K562 (cell line): ENCODE results near the gene GRIN2D. TPM values are rescaled to one million over a fixed set of nuclear protein-coding genes. Genes with fewer than 3 reads are reported as not detected.

ENCODE experiments used
- CHCHD3 ChIP-seq: fragments of 250-450 bp; sonication (Bioruptor Pico); IDR thresholded peaks from 2 replicates; pipeline ENCODE4 v2.1.2; 2022; ENCODE audit warnings: mild to moderate bottlenecking
- COPS2 ChIP-seq: fragments of 450-650 bp; conservative IDR thresholded peaks from 2 replicates; pipeline ENCODE4 v1.6.1; 2016; ENCODE audit warnings: mild to moderate bottlenecking, moderate library complexity
- CREM ChIP-seq: IDR thresholded peaks from 2 replicates; pipeline ENCODE4 v1.6.1; 2014; ENCODE audit warnings: antibody characterized with exemption, low read depth
- KAT7 ChIP-seq: sonication (generic); formaldehyde crosslinking; IDR thresholded peaks from 2 replicates; pipeline ENCODE4 v1.8.0; 2022; ENCODE audit warnings: missing genetic modification reagents, mild to moderate bottlenecking, borderline replicate concordance
- RFX1 ChIP-seq: fragments of 450-650 bp; IDR thresholded peaks from 2 replicates; pipeline ENCODE4 v1.6.1; 2016; ENCODE audit warnings: mild to moderate bottlenecking, moderate library complexity
- SRSF1 ChIP-seq: fragments of 200-400 bp; formaldehyde crosslinking; IDR thresholded peaks from 2 replicates; pipeline ENCODE4 v1.6.1; 2017; ENCODE audit warnings: mild to moderate bottlenecking, low read depth, low read length, moderate library complexity
- ZEB2 ChIP-seq: fragments of 450-650 bp; IDR thresholded peaks from 2 replicates; pipeline ENCODE4 v1.6.1; 2016
- ZNF133 ChIP-seq: fragments of 250-450 bp; sonication (Bioruptor Pico); IDR thresholded peaks from 2 replicates; pipeline ENCODE4 v1.4.0; 2020; ENCODE audit warnings: mild to moderate bottlenecking
- ZNF24 ChIP-seq: fragments of 450-650 bp; IDR thresholded peaks from 2 replicates; pipeline ENCODE4 v1.6.1; 2016
- ZNF408 ChIP-seq: fragments of 250-450 bp; sonication (Bioruptor Pico); IDR thresholded peaks from 2 replicates; pipeline ENCODE4 v1.4.0; 2020; ENCODE audit warnings: low read depth, mild to moderate bottlenecking, moderate library complexity
- polyA plus RNA-seq, 8 experiments: library from polyadenylated mRNA; depleted of rRNA in 4 of 8; stranded (reverse) in 5 of 8; unstranded in 3 of 8; fragments of >200 nt; fragmentation: Nextera tagmentation in 2 of 8; fragmentation: Illumina TruSeq in 1 of 8; extraction: Ambion mirVana in 2 of 8; extraction: Trizol in 1 of 8; gene quantifications; 2 replicates each; pipeline versions ENCODE4 v1.2.1 to v1.2.3, GENCODE V29; 2011 to 2014; ENCODE audit warnings: inconsistent platforms in 1 of 8, missing spikeins in 1 of 8
- total RNA-seq, 7 experiments: library from RNA; depleted of rRNA in 6 of 7; stranded (reverse); fragments of >200 nt in 6 of 7; fragmentation: Illumina TruSeq in 2 of 7; extraction: Trizol in 2 of 7; gene quantifications; 2 replicates each; pipeline versions ENCODE4 v1.2.1 to v1.2.3, GENCODE V29; 2011 to 2021; ENCODE audit warnings: low replicate concordance in 1 of 7
- TF ChIP-seq, protein P1 (sequence below): fragments of 450-650 bp; IDR thresholded peaks from 2 replicates; pipeline ENCODE4 v1.6.1; 2016; ENCODE audit warnings: borderline replicate concordance
- TF ChIP-seq, protein P2 (sequence below), 2 experiments: IDR thresholded peaks; 2 replicates each; pipeline ENCODE4 v1.6.1; 2011; ENCODE audit warnings: borderline replicate concordance in 1 of 2, control low read depth in 1 of 2, low read depth in 1 of 2, low read length in 1 of 2, mild to moderate bottlenecking in 1 of 2, mixed read lengths in 1 of 2, moderate library complexity in 1 of 2; ENCODE audit not compliant: insufficient read depth in 1 of 2, insufficient read length in 1 of 2, poor library complexity in 1 of 2, severe bottlenecking in 1 of 2; ENCODE audit errors: extremely low read depth in 1 of 2
- TF ChIP-seq, protein P3 (sequence below): fragments of 450-650 bp; formaldehyde crosslinking; IDR thresholded peaks from 2 replicates; pipeline ENCODE4 v1.4.0; 2020; ENCODE audit warnings: mild to moderate bottlenecking, mixed read lengths
- TF ChIP-seq, protein P4 (sequence below): fragments of 250-450 bp; sonication (Bioruptor Pico); IDR thresholded peaks from 2 replicates; pipeline ENCODE4 v1.5.1; 2021; ENCODE audit warnings: mild to moderate bottlenecking
- TF ChIP-seq, protein P5 (sequence below): fragments of 250-450 bp; sonication (Bioruptor Pico); IDR thresholded peaks from 2 replicates; pipeline ENCODE4 v1.9.0; 2021; ENCODE audit warnings: mild to moderate bottlenecking, inconsistent platforms

Gene GRIN2D
- total and polyA plus RNA-seq, 9 of the 15 experiments (the other 6 are each of a cell fraction or from before 2014, with no cell fraction given): 0.32 to 31.5 (median 1.8) TPM

DNA sequence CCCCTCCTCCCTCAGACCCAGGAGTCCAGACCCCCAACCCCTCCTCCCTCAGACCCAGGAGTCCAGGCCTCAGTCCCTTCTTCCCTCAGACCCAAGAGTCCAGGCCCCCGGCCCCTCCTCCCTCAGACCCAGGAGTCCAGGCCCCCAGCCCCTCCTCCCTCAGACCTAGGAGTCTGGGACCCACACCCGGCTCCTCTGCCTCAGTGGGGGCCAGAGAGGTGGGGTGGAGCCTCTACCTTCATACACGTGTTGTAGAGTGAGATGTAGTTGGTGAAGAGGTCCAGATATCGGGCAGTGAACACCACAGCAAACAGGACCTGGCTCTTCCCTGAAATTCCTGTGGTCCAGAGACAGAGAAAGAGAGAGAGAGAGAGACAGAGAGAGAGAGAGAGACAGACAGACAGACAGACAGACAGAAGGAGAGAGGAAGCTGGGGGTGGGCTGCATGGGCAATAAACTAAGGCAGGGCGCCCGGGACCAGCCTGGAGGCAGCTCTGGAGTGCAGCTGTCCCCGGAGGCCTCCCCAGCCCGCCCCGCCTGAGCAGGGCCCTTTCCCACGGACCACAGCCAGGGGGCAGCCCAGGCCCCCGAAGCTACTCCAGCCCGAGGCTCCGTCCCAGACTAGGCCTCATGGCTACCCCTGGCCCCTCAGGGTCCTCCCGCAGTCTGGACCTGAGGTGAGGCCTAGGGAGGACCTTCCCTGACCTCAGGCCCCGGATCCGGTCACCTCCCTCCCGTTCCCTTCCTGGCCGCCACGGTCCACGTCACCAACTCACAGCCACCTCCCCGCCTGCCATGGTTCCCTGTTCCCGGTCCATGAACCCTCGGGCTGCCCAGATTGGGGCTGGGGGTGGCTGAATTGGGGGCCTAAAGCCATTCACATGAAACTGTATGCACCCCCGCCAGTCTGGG, 3.0 kb upstream of the GRIN2D start (continued):
- TF ChIP-seq, protein P1, sequence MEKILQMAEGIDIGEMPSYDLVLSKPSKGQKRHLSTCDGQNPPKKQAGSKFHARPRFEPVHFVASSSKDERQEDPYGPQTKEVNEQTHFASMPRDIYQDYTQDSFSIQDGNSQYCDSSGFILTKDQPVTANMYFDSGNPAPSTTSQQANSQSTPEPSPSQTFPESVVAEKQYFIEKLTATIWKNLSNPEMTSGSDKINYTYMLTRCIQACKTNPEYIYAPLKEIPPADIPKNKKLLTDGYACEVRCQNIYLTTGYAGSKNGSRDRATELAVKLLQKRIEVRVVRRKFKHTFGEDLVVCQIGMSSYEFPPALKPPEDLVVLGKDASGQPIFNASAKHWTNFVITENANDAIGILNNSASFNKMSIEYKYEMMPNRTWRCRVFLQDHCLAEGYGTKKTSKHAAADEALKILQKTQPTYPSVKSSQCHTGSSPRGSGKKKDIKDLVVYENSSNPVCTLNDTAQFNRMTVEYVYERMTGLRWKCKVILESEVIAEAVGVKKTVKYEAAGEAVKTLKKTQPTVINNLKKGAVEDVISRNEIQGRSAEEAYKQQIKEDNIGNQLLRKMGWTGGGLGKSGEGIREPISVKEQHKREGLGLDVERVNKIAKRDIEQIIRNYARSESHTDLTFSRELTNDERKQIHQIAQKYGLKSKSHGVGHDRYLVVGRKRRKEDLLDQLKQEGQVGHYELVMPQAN: 0 out of 2 replicates have a peak, but pooled peaks have one; percentile 50
- TF ChIP-seq, protein P2, sequence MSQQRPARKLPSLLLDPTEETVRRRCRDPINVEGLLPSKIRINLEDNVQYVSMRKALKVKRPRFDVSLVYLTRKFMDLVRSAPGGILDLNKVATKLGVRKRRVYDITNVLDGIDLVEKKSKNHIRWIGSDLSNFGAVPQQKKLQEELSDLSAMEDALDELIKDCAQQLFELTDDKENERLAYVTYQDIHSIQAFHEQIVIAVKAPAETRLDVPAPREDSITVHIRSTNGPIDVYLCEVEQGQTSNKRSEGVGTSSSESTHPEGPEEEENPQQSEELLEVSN (IDR thresholded peaks at IDR 0.05; ENCODE audit: borderline replicate concordance in 1 of 2, extremely low read depth in 1 of 2, insufficient read depth in 1 of 2, insufficient read length in 1 of 2, low read depth in 1 of 2, low read length in 1 of 2, poor library complexity in 1 of 2, severe bottlenecking in 1 of 2): peak in 1 of 2 experiments; percentile 19
- no peak for TF ChIP-seq RFX1
- TF ChIP-seq ZEB2: no peak
- TF ChIP-seq COPS2: no peak
- TF ChIP-seq CREM: peak; percentile 80
- TF ChIP-seq, protein P3, sequence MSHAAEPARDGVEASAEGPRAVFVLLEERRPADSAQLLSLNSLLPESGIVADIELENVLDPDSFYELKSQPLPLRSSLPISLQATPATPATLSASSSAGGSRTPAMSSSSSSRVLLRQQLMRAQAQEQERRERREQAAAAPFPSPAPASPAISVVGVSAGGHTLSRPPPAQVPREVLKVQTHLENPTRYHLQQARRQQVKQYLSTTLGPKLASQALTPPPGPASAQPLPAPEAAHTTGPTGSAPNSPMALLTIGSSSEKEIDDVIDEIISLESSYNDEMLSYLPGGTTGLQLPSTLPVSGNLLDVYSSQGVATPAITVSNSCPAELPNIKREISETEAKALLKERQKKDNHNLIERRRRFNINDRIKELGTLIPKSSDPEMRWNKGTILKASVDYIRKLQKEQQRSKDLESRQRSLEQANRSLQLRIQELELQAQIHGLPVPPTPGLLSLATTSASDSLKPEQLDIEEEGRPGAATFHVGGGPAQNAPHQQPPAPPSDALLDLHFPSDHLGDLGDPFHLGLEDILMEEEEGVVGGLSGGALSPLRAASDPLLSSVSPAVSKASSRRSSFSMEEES (CRISPR knock-in tag): no peak
- TF ChIP-seq CHCHD3 (CRISPR knock-in tag): no peak
- TF ChIP-seq ZNF24: no peak; the same call in 1 of the 2 replicates
- TF ChIP-seq, protein P4, sequence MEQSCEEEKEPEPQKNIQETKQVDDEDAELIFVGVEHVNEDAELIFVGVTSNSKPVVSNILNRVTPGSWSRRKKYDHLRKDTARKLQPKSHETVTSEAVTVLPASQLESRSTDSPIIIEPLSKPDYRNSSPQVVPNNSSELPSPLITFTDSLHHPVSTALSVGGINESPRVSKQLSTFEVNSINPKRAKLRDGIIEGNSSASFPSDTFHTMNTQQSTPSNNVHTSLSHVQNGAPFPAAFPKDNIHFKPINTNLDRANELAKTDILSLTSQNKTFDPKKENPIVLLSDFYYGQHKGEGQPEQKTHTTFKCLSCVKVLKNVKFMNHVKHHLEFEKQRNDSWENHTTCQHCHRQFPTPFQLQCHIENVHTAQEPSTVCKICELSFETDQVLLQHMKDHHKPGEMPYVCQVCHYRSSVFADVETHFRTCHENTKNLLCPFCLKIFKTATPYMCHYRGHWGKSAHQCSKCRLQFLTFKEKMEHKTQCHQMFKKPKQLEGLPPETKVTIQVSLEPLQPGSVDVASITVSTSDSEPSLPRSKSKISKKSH (CRISPR knock-in tag): no peak
- TF ChIP-seq KAT7 (CRISPR knock-in tag): peak; percentile 89; the same call in 1 of the 2 replicates
- no peak for TF ChIP-seq ZNF133 (CRISPR knock-in tag)
- no peak for TF ChIP-seq SRSF1
- no peak for TF ChIP-seq ZNF408
- TF ChIP-seq, protein P5, sequence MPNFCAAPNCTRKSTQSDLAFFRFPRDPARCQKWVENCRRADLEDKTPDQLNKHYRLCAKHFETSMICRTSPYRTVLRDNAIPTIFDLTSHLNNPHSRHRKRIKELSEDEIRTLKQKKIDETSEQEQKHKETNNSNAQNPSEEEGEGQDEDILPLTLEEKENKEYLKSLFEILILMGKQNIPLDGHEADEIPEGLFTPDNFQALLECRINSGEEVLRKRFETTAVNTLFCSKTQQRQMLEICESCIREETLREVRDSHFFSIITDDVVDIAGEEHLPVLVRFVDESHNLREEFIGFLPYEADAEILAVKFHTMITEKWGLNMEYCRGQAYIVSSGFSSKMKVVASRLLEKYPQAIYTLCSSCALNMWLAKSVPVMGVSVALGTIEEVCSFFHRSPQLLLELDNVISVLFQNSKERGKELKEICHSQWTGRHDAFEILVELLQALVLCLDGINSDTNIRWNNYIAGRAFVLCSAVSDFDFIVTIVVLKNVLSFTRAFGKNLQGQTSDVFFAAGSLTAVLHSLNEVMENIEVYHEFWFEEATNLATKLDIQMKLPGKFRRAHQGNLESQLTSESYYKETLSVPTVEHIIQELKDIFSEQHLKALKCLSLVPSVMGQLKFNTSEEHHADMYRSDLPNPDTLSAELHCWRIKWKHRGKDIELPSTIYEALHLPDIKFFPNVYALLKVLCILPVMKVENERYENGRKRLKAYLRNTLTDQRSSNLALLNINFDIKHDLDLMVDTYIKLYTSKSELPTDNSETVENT (CRISPR knock-in tag): no peak
